ENCODE results near the gene NTNG2.

Gene NTNG2

GRCh38 chr9:132121021-132121420 lies 40.8 kb upstream of the NTNG2 start:
- no peak overlapping the region for H3K4ac ChIP-seq (ENCODE audit: low read length)
- H3K18ac ChIP-seq (ENCODE audit: low read length), result no peak overlapping the region
- H2BK15ac ChIP-seq (ENCODE audit: low read length), result no peak overlapping the region
- H3K4me3 ChIP-seq (ENCODE audit: low read length in 2 of 2), result no peak overlapping the region
- no peak overlapping the region for H2BK120ac ChIP-seq (ENCODE audit: low read depth, low read length)
- H3K4me2 ChIP-seq (ENCODE audit: insufficient read depth, low read length, poor library complexity, severe bottlenecking), result no peak overlapping the region
- no peak overlapping the region for H3K14ac ChIP-seq (ENCODE audit: low read length)
- H2BK5ac ChIP-seq (ENCODE audit: low read length), result no peak overlapping the region
- no peaks in the 10 kb centered on the region for H3K79me1 ChIP-seq (ENCODE audit: low read depth, low read length)
- no peak overlapping the region for H3K9ac ChIP-seq (ENCODE audit: low read depth, low read length, poor library complexity)
- H2AFZ ChIP-seq (ENCODE audit: low read length), result no peak overlapping the region
- no peak overlapping the region for H2AK5ac ChIP-seq (ENCODE audit: low read depth, low read length)
- H3K23ac ChIP-seq (ENCODE audit: low read depth, low read length, poor library complexity), result no peak overlapping the region
- DNase-seq (ENCODE audit: low spot score), result no peak
- H3K27ac ChIP-seq (replicated peaks; ENCODE audit: low read length), result no peak overlapping the region
- WGBS, 2 donors (ENCODE audit: extremely low coverage in 2 of 2, insufficient read length in 2 of 2, insufficient replicate concordance in 1 of 2), result no CpG with 5 or more reads among the region's 2 CpGs
- H3K36me3 ChIP-seq (replicated peaks in 1 of 2; ENCODE audit: control insufficient read depth in 2 of 2, insufficient read depth in 2 of 2, low read length in 2 of 2), result no peaks in the 10 kb centered on the region
- H3K9me3 ChIP-seq (replicated peaks in 1 of 2; ENCODE audit: control insufficient read depth in 2 of 2, insufficient read depth in 1 of 2, low read depth in 1 of 2, low read length in 2 of 2), result no peaks in the 10 kb centered on the region
- H2BK12ac ChIP-seq (ENCODE audit: low read length), result no peak overlapping the region
- peaks cover 0 to 40% (median 0%) of the 10 kb centered on the region in 3 experiments for H3K27me3 ChIP-seq (ENCODE audit: control insufficient read depth in 3 of 3, insufficient read depth in 3 of 3, low read depth in 1 of 3, low read length in 3 of 3)
- H3K4me1 ChIP-seq (ENCODE audit: control insufficient read depth in 2 of 2, insufficient read depth in 1 of 2, low read depth in 1 of 2, low read length in 2 of 2), result no peaks in the 10 kb centered on the region
- H4K91ac ChIP-seq (ENCODE audit: low read depth, low read length, poor library complexity), result no peak overlapping the region
- H4K8ac ChIP-seq (ENCODE audit: low read depth, low read length), result no peak overlapping the region

DNA sequence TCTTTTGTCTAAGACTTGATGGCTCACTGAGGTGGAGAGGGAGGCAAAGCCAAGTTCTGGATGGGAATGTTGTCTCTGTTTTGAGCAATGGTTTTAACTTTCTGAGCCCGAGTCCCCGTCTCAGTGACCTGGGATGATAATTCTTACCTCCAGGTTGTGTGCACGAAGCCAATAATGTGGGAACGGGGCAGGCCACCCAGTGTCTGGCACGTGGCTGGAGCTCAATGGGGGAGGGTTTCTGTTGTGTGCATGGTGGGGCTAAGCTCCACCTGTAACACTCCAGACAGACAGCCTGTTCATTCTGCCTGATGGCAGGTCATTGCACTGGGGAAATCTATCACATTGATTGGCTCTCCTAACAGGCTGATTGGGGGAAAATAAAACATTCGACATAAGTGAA lies 37.1 kb upstream of the NTNG2 start:
- H3K4me2 ChIP-seq (ENCODE audit: insufficient read depth, low read length, poor library complexity, severe bottlenecking), result no peak overlapping the region
- H3K14ac ChIP-seq (ENCODE audit: low read length), result no peak overlapping the region
- peaks cover 0 to 3% of the 10 kb centered on the region in 2 donors for H3K4me1 ChIP-seq (ENCODE audit: control insufficient read depth in 2 of 2, insufficient read depth in 1 of 2, low read depth in 1 of 2, low read length in 2 of 2)
- H2AFZ ChIP-seq (ENCODE audit: low read length), result no peak overlapping the region
- no peak overlapping the region for H2BK15ac ChIP-seq (ENCODE audit: low read length)
- H3K4ac ChIP-seq (ENCODE audit: low read length), result no peak overlapping the region
- no peak overlapping the region for H2BK5ac ChIP-seq (ENCODE audit: low read length)
- no peak overlapping the region for H2BK12ac ChIP-seq (ENCODE audit: low read length)
- no peak overlapping the region for H2AK5ac ChIP-seq (ENCODE audit: low read depth, low read length)
- H3K79me1 ChIP-seq (ENCODE audit: low read depth, low read length), result no peaks in the 10 kb centered on the region
- no peak overlapping the region for H2BK120ac ChIP-seq (ENCODE audit: low read depth, low read length)
- no peaks in the 10 kb centered on the region for H3K36me3 ChIP-seq (replicated peaks in 1 of 2; ENCODE audit: control insufficient read depth in 2 of 2, insufficient read depth in 2 of 2, low read length in 2 of 2)
- DNase-seq (ENCODE audit: low spot score), result no peak
- H3K23ac ChIP-seq (ENCODE audit: low read depth, low read length, poor library complexity), result no peak overlapping the region
- no peak overlapping the region for H3K27ac ChIP-seq (replicated peaks; ENCODE audit: low read length)
- no peak overlapping the region for H3K18ac ChIP-seq (ENCODE audit: low read length)
- H3K27me3 ChIP-seq (ENCODE audit: control insufficient read depth in 3 of 3, insufficient read depth in 3 of 3, low read depth in 1 of 3, low read length in 3 of 3), result peaks cover 0 to 68% (median 0%) of the 10 kb centered on the region in 3 experiments
- WGBS, 2 donors (ENCODE audit: extremely low coverage in 2 of 2, insufficient read length in 2 of 2, insufficient replicate concordance in 1 of 2), result no CpG with 5 or more reads among the region's 6 CpGs
- H4K91ac ChIP-seq (ENCODE audit: low read depth, low read length, poor library complexity), result no peak overlapping the region
- no peak overlapping the region for H4K8ac ChIP-seq (ENCODE audit: low read depth, low read length)
- H3K9me3 ChIP-seq (replicated peaks in 1 of 2; ENCODE audit: control insufficient read depth in 2 of 2, insufficient read depth in 1 of 2, low read depth in 1 of 2, low read length in 2 of 2), result no peaks in the 10 kb centered on the region
- no peak overlapping the region for H3K4me3 ChIP-seq (ENCODE audit: low read length in 2 of 2)
- H3K9ac ChIP-seq (ENCODE audit: low read depth, low read length, poor library complexity), result no peak overlapping the region

GRCh38 chr9:132125361-132125760 lies 36.5 kb upstream of the NTNG2 start:
- H3K23ac ChIP-seq (ENCODE audit: low read depth, low read length, poor library complexity), result no peak overlapping the region
- H2AFZ ChIP-seq (ENCODE audit: low read length), result no peak overlapping the region
- no peak overlapping the region for H3K14ac ChIP-seq (ENCODE audit: low read length)
- no peaks in the 10 kb centered on the region for H3K79me1 ChIP-seq (ENCODE audit: low read depth, low read length)
- peaks cover 0 to 3% of the 10 kb centered on the region in 2 donors for H3K4me1 ChIP-seq (ENCODE audit: control insufficient read depth in 2 of 2, insufficient read depth in 1 of 2, low read depth in 1 of 2, low read length in 2 of 2)
- H3K27me3 ChIP-seq (ENCODE audit: control insufficient read depth in 3 of 3, insufficient read depth in 3 of 3, low read depth in 1 of 3, low read length in 3 of 3), result peaks cover 0 to 73% (median 0%) of the 10 kb centered on the region in 3 experiments
- no peak overlapping the region for H4K8ac ChIP-seq (ENCODE audit: low read depth, low read length)
- no peak overlapping the region for H3K4ac ChIP-seq (ENCODE audit: low read length)
- H3K36me3 ChIP-seq (replicated peaks in 1 of 2; ENCODE audit: control insufficient read depth in 2 of 2, insufficient read depth in 2 of 2, low read length in 2 of 2), result no peaks in the 10 kb centered on the region
- H3K18ac ChIP-seq (ENCODE audit: low read length), result no peak overlapping the region
- H3K9me3 ChIP-seq (replicated peaks in 1 of 2; ENCODE audit: control insufficient read depth in 2 of 2, insufficient read depth in 1 of 2, low read depth in 1 of 2, low read length in 2 of 2), result no peaks in the 10 kb centered on the region
- no peak overlapping the region for H2BK12ac ChIP-seq (ENCODE audit: low read length)
- H2AK5ac ChIP-seq (ENCODE audit: low read depth, low read length), result no peak overlapping the region
- H3K4me3 ChIP-seq (ENCODE audit: low read length in 2 of 2), result no peak overlapping the region
- H4K91ac ChIP-seq (ENCODE audit: low read depth, low read length, poor library complexity), result no peak overlapping the region
- no peak overlapping the region for H2BK15ac ChIP-seq (ENCODE audit: low read length)
- no peak overlapping the region for H3K9ac ChIP-seq (ENCODE audit: low read depth, low read length, poor library complexity)
- whole genome bisulfite sequencing, 2 donors (ENCODE audit: extremely low coverage in 2 of 2, insufficient read length in 2 of 2, insufficient replicate concordance in 1 of 2), result no CpG with 5 or more reads among the region's 7 CpGs
- no peak for DNase-seq (ENCODE audit: low spot score)
- H2BK5ac ChIP-seq (ENCODE audit: low read length), result no peak overlapping the region
- no peak overlapping the region for H3K27ac ChIP-seq (replicated peaks; ENCODE audit: low read length)
- H3K4me2 ChIP-seq (ENCODE audit: insufficient read depth, low read length, poor library complexity, severe bottlenecking), result no peak overlapping the region
- H2BK120ac ChIP-seq (ENCODE audit: low read depth, low read length), result no peak overlapping the region

GRCh38 chr9:132125944-132126679 lies 35.7 kb upstream of the NTNG2 start:
- H4K8ac ChIP-seq (ENCODE audit: low read depth, low read length), result no peak overlapping the region
- no peak overlapping the region for H3K18ac ChIP-seq (ENCODE audit: low read length)
- H3K27ac ChIP-seq (replicated peaks; ENCODE audit: low read length), result no peak overlapping the region
- H2BK12ac ChIP-seq (ENCODE audit: low read length), result no peak overlapping the region
- H2BK15ac ChIP-seq (ENCODE audit: low read length), result peak overlapping the region; percentile 37
- no peak overlapping the region for H2AK5ac ChIP-seq (ENCODE audit: low read depth, low read length)
- no peak overlapping the region for H3K4me2 ChIP-seq (ENCODE audit: insufficient read depth, low read length, poor library complexity, severe bottlenecking)
- no peaks in the 10 kb centered on the region for H3K9me3 ChIP-seq (replicated peaks in 1 of 2; ENCODE audit: control insufficient read depth in 2 of 2, insufficient read depth in 1 of 2, low read depth in 1 of 2, low read length in 2 of 2)
- H2AFZ ChIP-seq (ENCODE audit: low read length), result no peak overlapping the region
- no peak overlapping the region for H3K9ac ChIP-seq (ENCODE audit: low read depth, low read length, poor library complexity)
- peaks cover 0 to 79% (median 0%) of the 10 kb centered on the region in 3 experiments for H3K27me3 ChIP-seq (ENCODE audit: control insufficient read depth in 3 of 3, insufficient read depth in 3 of 3, low read depth in 1 of 3, low read length in 3 of 3)
- no peak overlapping the region for H3K4ac ChIP-seq (ENCODE audit: low read length)
- H2BK120ac ChIP-seq (ENCODE audit: low read depth, low read length), result no peak overlapping the region
- no peak overlapping the region for H3K23ac ChIP-seq (ENCODE audit: low read depth, low read length, poor library complexity)
- H3K79me1 ChIP-seq (ENCODE audit: low read depth, low read length), result no peaks in the 10 kb centered on the region
- no peak overlapping the region for H3K4me3 ChIP-seq (ENCODE audit: low read length in 2 of 2)
- H3K14ac ChIP-seq (ENCODE audit: low read length), result no peak overlapping the region
- H4K91ac ChIP-seq (ENCODE audit: low read depth, low read length, poor library complexity), result no peak overlapping the region
- no CpG with 5 or more reads among the region's 20 CpGs for WGBS, 2 donors (ENCODE audit: extremely low coverage in 2 of 2, insufficient read length in 2 of 2, insufficient replicate concordance in 1 of 2)
- no peaks in the 10 kb centered on the region for H3K36me3 ChIP-seq (replicated peaks in 1 of 2; ENCODE audit: control insufficient read depth in 2 of 2, insufficient read depth in 2 of 2, low read length in 2 of 2)
- no peak overlapping the region for H2BK5ac ChIP-seq (ENCODE audit: low read length)
- DNase-seq (ENCODE audit: low spot score), result no peak
- H3K4me1 ChIP-seq (ENCODE audit: control insufficient read depth in 2 of 2, insufficient read depth in 1 of 2, low read depth in 1 of 2, low read length in 2 of 2), result peaks cover 0 to 3% of the 10 kb centered on the region in 2 donors
